Endothelial cell of umbilical vein (primary cell): ENCODE results near the gene NAA10. TPM values are rescaled to one million over a fixed set of nuclear protein-coding genes. Genes with fewer than 3 reads are reported as not detected.
A peak's percentile ranks its signal among the peaks of the same experiment; 100 is the strongest.

ENCODE experiments used
- BruUV-seq: library from RNA; stranded (reverse); fragments of 400-500 nt; replicated peaks from 2 replicates; lab custom pipeline; 2021; lab: Mats Ljungman, UMichigan
- CTCF ChIA-PET: fragments of 300-600, 350-600 bp; sonication (Branson Sonifier 250); formaldehyde crosslinking; loops from one replicate; lab custom pipeline; 2021; ENCODE audit warnings: antibody characterized with exemption, inconsistent platforms; lab: Charles Lee
- POLR2A ChIA-PET: fragments of 300-600, 350-600 bp; sonication (Branson Sonifier 250); formaldehyde crosslinking; loops from one replicate; lab custom pipeline; 2021; ENCODE audit warnings: antibody characterized with exemption, inconsistent platforms; lab: Charles Lee
- DNase-seq: peaks from one replicate; pipeline ENCODE4 v3.0.0-alpha.2; 2011; ENCODE audit warnings: low read depth, low spot score
- FAIRE-seq: peaks from 2 replicates; lab custom pipeline; 2011; peaks lifted over from hg19 to GRCh38; lab: Jason Lieb, UNC
- H2AFZ ChIP-seq: 2 replicates; pipeline ENCODE4 v1.6.0; 2012; ENCODE audit warnings: low read depth, low read length, control low read depth, inconsistent platforms
- H3K27ac ChIP-seq: 2 replicates; pipeline ENCODE4 v1.5.1; 2011; ENCODE audit warnings: low read depth, mild to moderate bottlenecking, control low read depth, low read length, moderate library complexity; ENCODE audit not compliant: insufficient read depth
- H3K27me3 ChIP-seq, 2 experiments: 2 replicates each; pipeline versions ENCODE4 v1.6.0 to v1.6.1; 2011; ENCODE audit warnings: low read length in 2 of 2, mixed read lengths in 1 of 2; ENCODE audit not compliant: control insufficient read depth in 2 of 2, insufficient read depth in 2 of 2
- H3K36me3 ChIP-seq, 2 experiments: 2 replicates in 1 of 2; 3 replicates in 1 of 2; pipeline ENCODE4 v1.5.1; 2011; ENCODE audit warnings: low read length in 2 of 2, mild to moderate bottlenecking in 1 of 2, moderate library complexity in 1 of 2; ENCODE audit not compliant: control insufficient read depth in 2 of 2, insufficient read depth in 2 of 2; ENCODE audit errors: extremely low read depth in 1 of 2
- H3K4me1 ChIP-seq: 3 replicates; pipeline ENCODE4 v1.5.1; 2011; ENCODE audit warnings: mild to moderate bottlenecking, low read length; ENCODE audit not compliant: control insufficient read depth, insufficient read depth; ENCODE audit errors: extremely low read depth
- H3K4me2 ChIP-seq: 2 replicates; pipeline ENCODE4 v1.6.1; 2011; ENCODE audit warnings: low read length, control low read depth, mixed read lengths; ENCODE audit not compliant: insufficient read depth
- H3K4me3 ChIP-seq, 3 experiments: fragments of 200-600 bp in 1 of 3; sonication (generic), shearing (Covaris generic) in 1 of 3; replicated peaks in 1 of 3; 2 replicates each; pipeline ENCODE4 v1.5.1; 2011 to 2016; ENCODE audit warnings: control low read depth in 3 of 3, low read length in 3 of 3, mild to moderate bottlenecking in 2 of 3, inconsistent platforms in 1 of 3, low read depth in 1 of 3, moderate library complexity in 1 of 3; ENCODE audit not compliant: insufficient read depth in 1 of 3
- H3K79me2 ChIP-seq: 2 replicates; pipeline ENCODE4 v1.6.0; 2012; ENCODE audit warnings: low read length, inconsistent platforms; ENCODE audit not compliant: control insufficient read depth, insufficient read depth
- H3K9ac ChIP-seq: replicated peaks from 2 replicates; pipeline ENCODE3; 2011; ENCODE audit warnings: low read length, control low read depth; ENCODE audit not compliant: insufficient read depth; ENCODE audit errors: extremely low read depth
- H3K9me1 ChIP-seq: replicated peaks from 3 replicates; pipeline ENCODE4 v1.6.0; 2011; ENCODE audit warnings: mild to moderate bottlenecking, low read length; ENCODE audit not compliant: control insufficient read depth, insufficient read depth; ENCODE audit errors: extremely low read depth
- H3K9me3 ChIP-seq: replicated peaks from 2 replicates; pipeline ENCODE4 v1.5.1; 2012; ENCODE audit warnings: low read length, inconsistent platforms; ENCODE audit not compliant: control insufficient read depth, insufficient read depth
- H4K20me1 ChIP-seq: replicated peaks from 2 replicates; pipeline ENCODE3; 2011; ENCODE audit warnings: mild to moderate bottlenecking, low read length; ENCODE audit not compliant: control insufficient read depth, insufficient read depth; ENCODE audit errors: extremely low read depth
- EZH2 ChIP-seq: IDR thresholded peaks from 2 replicates; pipeline ENCODE4 v1.6.1; 2012; ENCODE audit warnings: borderline replicate concordance, low read depth, mild to moderate bottlenecking, moderate library complexity, low read length, inconsistent platforms; ENCODE audit not compliant: severe bottlenecking
- FOS ChIP-seq: IDR thresholded peaks from 2 replicates; pipeline ENCODE4 v1.6.1; 2011; ENCODE audit warnings: mild to moderate bottlenecking, low read length, moderate library complexity, borderline replicate concordance; ENCODE audit not compliant: insufficient read depth
- MAX ChIP-seq: IDR thresholded peaks from 2 replicates; pipeline ENCODE4 v1.6.1; 2011; ENCODE audit not compliant: insufficient read depth, insufficient read length
- dilution Hi-C: fragments of 300-500 bp; cut with MboI; formaldehyde crosslinking; loops from one replicate; pipeline ENCODE4 v1.15.0; 2019; ENCODE audit warnings: low sequenced_read_pairs; ENCODE audit not compliant: extremely low pct_ligation_motif_present
- intact Hi-C: fragments of 100-400 bp; cut with micrococcal nuclease; formaldehyde crosslinking; loops from one replicate; pipeline ENCODE4 v1.10.0; 2022
- polyA plus RNA-seq, 4 experiments: library from polyadenylated mRNA; depleted of rRNA in 3 of 4; stranded (reverse) in 3 of 4; unstranded in 1 of 4; fragments of >200 nt; gene quantifications; 2 replicates each; pipeline versions ENCODE4 v1.2.1 to v1.2.3, GENCODE V29; 2011 to 2012; ENCODE audit warnings: missing spikeins in 1 of 4
- total RNA-seq: library from RNA; stranded (reverse); gene quantifications from 2 replicates; pipeline ENCODE4 v1.2.3, GENCODE V29; 2021
- TF ChIP-seq, protein P1 (sequence below), 2 donors: IDR thresholded peaks; 1 replicate in 1 of 2; 2 replicates in 1 of 2; pipeline ENCODE4 v1.5.1; 2011; ENCODE audit warnings: low read length in 2 of 2, mild to moderate bottlenecking in 2 of 2, moderate library complexity in 2 of 2, control low read depth in 1 of 2, inconsistent platforms in 1 of 2, low read depth in 1 of 2; ENCODE audit not compliant: insufficient read depth in 1 of 2; ENCODE audit errors: extremely low read depth in 1 of 2

NAA10 gene
- total and polyA plus RNA-seq, 2 donors (not counting 3 experiments of a cell fraction or from before 2014, with no cell fraction given) = 141 to 144 TPM

GRCh38 chrX:153922932-153923857 lies 11.6 kb downstream of the NAA10 start:
- H3K27ac ChIP-seq = no peak overlapping the region
- H3K4me2 ChIP-seq = no peak overlapping the region
- H2AFZ ChIP-seq = no peak overlapping the region
- H3K4me3 ChIP-seq = no peak overlapping the region
- intact Hi-C loops (no loop called here), dilution Hi-C loops (no loop called here)
- CTCF ChIA-PET = interaction anchor here (0.7 to 9.0 kb wide), 15 partner anchors 11 to 179 kb away, joined by 3 to 253 read pairs (median 5); partner anchors contain the start of genes IDH3G, NAA10, PLXNB3 and RENBP
- H3K9me1 ChIP-seq = no peaks in the 10 kb centered on the region
- H3K79me2 ChIP-seq = peaks cover 2% of the 10 kb centered on the region
- peak; percentile 58 for DNase-seq
- H3K9me3 ChIP-seq = no peaks in the 10 kb centered on the region
- H4K20me1 ChIP-seq = no peaks in the 10 kb centered on the region
- no peak overlapping the region for H3K9ac ChIP-seq
- no TSS peak for BruUV-seq
- H3K4me1 ChIP-seq = peaks cover 45% of the 10 kb centered on the region
- POLR2A ChIA-PET = interaction anchor here (1.2 kb wide), 1 partner anchor 12 kb away, joined by 3 read pairs; the partner anchor contains the start of gene NAA10
- H3K27me3 ChIP-seq = no peaks in the 10 kb centered on the region
- TF ChIP-seq FOS (no peak), EZH2 (no peak), MAX (no peak)
- TF ChIP-seq, protein P1, sequence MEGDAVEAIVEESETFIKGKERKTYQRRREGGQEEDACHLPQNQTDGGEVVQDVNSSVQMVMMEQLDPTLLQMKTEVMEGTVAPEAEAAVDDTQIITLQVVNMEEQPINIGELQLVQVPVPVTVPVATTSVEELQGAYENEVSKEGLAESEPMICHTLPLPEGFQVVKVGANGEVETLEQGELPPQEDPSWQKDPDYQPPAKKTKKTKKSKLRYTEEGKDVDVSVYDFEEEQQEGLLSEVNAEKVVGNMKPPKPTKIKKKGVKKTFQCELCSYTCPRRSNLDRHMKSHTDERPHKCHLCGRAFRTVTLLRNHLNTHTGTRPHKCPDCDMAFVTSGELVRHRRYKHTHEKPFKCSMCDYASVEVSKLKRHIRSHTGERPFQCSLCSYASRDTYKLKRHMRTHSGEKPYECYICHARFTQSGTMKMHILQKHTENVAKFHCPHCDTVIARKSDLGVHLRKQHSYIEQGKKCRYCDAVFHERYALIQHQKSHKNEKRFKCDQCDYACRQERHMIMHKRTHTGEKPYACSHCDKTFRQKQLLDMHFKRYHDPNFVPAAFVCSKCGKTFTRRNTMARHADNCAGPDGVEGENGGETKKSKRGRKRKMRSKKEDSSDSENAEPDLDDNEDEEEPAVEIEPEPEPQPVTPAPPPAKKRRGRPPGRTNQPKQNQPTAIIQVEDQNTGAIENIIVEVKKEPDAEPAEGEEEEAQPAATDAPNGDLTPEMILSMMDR (IDR thresholded peaks at IDR 0.05; ENCODE audit: extremely low read depth in 1 of 2, insufficient read depth in 1 of 2, low read depth in 1 of 2, low read length in 2 of 2) = peak; percentile 32 to 72
- FAIRE-seq = peak; percentile 87
- peaks cover 0 to 3% of the 10 kb centered on the region in 2 experiments for H3K36me3 ChIP-seq
